GM12801 (cell line): ENCODE data around the gene USB1.

Experiments used
- TF ChIP-seq, protein P1 (sequence below): IDR thresholded peaks from one replicate; pipeline ENCODE4 v1.5.1; 2011; ENCODE audit warnings: control low read depth; ENCODE audit not compliant: insufficient read length; ENCODE audit errors: extremely low read depth

USB1 gene

DNA sequence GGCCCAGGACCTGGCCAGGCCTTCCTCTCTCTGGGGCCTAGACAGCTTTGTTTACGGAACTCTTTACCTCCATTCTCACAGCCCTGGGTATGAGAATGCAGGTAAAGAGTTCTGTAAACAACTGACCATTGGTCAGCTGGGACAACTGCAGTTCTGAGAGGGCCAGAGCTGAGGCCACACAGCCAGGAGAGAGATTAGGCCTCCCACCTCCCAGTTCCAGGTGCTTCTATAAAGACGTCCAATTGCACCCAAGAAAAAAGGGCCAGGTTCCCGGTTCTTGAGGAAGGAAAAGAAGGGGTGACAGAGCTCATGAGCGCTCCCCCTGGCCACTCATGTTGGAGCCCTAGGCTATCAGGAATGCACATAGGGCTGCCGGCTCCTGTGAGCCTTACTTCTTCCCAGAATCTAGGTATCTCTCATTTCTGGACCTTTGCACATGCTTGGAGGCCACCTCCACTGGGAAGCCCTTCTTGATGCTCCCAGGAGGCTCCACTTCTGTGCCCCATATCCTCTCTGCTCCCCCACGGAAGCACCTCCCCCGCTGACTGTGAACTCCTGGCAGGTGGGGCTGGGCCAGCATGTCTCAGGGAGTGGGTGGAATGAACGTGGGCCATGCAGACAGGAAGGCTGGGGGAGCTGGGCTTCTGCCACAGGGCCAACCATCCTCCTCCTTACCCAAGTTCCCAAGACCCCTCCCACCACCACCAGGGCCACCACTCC, 43.4 kb upstream of the USB1 start:
- TF ChIP-seq, protein P1, sequence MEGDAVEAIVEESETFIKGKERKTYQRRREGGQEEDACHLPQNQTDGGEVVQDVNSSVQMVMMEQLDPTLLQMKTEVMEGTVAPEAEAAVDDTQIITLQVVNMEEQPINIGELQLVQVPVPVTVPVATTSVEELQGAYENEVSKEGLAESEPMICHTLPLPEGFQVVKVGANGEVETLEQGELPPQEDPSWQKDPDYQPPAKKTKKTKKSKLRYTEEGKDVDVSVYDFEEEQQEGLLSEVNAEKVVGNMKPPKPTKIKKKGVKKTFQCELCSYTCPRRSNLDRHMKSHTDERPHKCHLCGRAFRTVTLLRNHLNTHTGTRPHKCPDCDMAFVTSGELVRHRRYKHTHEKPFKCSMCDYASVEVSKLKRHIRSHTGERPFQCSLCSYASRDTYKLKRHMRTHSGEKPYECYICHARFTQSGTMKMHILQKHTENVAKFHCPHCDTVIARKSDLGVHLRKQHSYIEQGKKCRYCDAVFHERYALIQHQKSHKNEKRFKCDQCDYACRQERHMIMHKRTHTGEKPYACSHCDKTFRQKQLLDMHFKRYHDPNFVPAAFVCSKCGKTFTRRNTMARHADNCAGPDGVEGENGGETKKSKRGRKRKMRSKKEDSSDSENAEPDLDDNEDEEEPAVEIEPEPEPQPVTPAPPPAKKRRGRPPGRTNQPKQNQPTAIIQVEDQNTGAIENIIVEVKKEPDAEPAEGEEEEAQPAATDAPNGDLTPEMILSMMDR, result no peak

DNA sequence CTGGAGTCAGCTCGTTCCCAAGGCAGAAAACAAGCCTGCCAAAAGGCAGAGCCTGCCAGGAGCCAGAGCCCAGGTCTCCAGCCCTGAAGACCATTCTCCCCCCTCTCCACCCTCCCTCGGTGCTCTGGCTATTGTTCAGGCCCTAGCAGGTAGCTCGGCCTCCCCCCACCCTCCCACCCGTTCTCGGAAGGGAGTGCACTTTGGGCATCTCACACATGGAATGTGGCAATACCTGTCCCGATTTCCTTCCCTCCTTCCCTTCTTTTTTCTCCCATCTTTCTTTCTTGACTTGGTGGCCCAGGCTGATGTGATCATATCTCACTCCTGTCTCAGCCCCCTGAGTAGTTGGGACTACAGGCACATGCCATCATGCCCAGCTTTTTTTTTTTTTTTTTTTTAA, 42.7 kb upstream of the USB1 start:
- TF ChIP-seq, protein P1, result no peak

DNA sequence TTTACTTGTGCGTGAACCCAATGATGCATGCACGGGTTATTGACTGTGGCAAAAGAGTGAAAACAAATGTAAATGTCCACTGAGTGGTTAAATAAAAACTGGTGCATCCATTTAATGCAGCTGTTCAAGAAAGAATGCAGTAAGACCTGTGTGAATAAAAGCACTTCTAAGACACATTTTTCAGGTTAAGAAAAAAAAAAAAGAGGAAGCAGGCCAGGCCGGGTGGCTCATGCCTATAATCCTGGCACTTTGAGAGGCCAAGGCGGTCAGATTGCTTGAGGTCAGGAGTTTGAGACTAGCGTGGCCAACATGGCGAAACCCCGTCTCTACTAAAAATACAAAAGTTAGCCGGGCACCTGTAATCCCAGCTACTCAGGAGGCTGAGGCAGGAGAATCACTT, 42.1 kb upstream of the USB1 start:
- TF ChIP-seq, protein P1, result no peak

DNA sequence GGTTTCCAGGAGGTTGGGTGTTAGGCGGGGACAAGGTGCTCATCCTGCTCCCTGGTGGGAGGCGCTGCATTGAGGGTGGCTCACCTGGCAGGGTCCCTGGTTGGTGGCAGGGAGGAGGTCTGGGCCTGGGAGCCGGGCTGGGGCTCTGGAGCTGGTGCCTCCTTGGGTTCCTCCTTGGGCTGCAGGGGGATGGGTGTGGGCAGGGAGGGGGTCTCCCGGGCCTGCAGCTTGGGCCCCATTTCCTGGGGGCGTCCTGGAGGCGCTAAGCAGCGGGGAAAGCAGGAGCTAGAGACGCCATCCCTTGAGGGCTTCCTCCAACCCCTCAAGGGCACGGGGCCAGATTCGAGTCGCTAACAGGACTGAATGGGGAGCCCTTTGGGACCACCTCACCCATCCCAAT, 41.4 kb upstream of the USB1 start:
- TF ChIP-seq, protein P1, result no peak

DNA sequence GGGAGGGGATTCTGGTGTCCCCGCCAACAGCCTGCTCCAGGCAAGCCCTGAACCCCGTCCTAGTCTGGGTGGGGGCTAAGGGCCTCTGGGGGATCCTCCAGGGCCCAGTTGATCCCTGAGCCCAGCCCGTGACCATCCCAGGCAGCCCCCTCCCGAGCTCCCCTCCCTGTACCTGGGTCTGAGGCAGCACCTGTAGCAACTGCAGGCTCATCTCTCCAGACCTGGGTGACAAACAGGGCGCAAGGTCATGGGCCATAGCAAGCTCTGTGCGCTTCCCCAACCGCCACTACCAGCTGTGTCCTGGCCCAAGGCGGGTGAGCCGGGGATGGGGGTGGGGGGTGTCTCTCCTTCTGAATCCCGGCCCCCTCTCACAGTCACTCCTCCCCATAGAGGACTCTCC, 40.9 kb upstream of the USB1 start:
- TF ChIP-seq, protein P1, result no peak

DNA sequence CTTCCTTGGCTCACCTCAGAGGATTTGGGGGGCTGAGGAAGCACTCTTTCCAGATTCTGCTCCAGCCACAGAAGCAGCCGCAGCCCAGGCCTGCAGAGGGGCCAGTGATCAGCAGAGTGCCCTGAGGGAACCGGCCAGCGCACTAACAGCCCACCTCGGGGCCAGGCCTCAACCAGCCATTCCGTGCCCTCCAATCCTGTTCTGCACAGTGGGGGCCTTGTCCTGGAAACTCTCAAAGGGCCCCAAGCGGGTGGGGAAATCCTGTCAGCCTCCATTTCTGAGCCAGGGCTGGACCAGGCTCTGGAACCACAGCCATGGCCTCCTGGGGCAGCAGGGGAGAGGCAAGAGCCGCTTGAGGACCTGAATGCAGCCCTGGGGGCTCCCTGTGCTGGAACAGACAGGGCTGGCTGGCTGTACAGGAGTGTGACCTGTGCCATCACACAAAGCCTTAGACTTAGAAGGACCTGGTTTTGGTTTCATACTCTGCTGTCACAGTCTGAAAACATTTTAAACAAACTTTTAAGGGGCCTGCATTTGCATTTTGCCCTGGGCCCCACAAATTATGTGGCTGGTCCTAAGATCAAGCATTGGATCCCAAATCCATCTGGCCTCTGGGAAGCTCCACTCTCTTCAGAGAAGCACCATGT, 40.3 kb upstream of the USB1 start:
- TF ChIP-seq, protein P1, result no peak

DNA sequence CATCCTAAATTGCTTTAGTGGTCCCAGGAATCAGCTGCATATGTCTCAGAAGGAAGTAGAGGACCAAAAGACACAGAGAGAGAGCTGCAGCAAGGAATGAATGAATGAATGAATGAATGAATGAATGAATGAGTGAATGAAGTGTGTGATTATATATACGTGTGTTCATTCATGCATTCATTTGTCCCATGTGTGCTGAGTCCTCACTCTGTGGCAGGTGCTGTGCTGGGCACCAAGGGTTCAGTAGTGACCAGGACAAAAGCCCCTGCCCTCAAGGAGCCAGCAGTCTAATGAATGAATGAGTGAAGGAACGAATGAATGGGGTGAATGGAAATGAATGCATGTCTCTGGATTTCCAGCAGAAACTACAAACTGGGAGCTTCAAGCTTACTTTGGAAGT, 39.7 kb upstream of the USB1 start:
- TF ChIP-seq, protein P1, result no peak
